Common myeloid progenitor, CD34-positive (primary cell): ENCODE results near the gene PAMR1.

ENCODE experiments used
- CTCF ChIA-PET: fragments of 350-600 bp; sonication (Branson Sonifier 250); formaldehyde crosslinking; loops from one replicate; lab custom pipeline; 2021; ENCODE audit warnings: antibody characterized with exemption; lab: Charles Lee
- POLR2A ChIA-PET: fragments of 350-600 bp; sonication (Branson Sonifier 250); formaldehyde crosslinking; loops from one replicate; lab custom pipeline; 2021; ENCODE audit warnings: antibody characterized with exemption; lab: Charles Lee
- DNase-seq, 3 donors: peaks; one replicate each; pipeline versions ENCODE4 v3.0.0 to v3.0.0-alpha.2; 2013
- H3K27ac ChIP-seq, 2 experiments: 1 replicate in 1 of 2; 2 replicates in 1 of 2; pipeline ENCODE4 v1.7.0; 2013; ENCODE audit warnings: inconsistent platforms in 2 of 2, low read length in 2 of 2, mild to moderate bottlenecking in 2 of 2, low read depth in 1 of 2, moderate library complexity in 1 of 2; ENCODE audit not compliant: severe bottlenecking in 2 of 2, insufficient read depth in 1 of 2, poor library complexity in 1 of 2
- H3K27me3 ChIP-seq, 5 experiments: replicated peaks in 2 of 5; 1 replicate in 3 of 5; 2 replicates in 2 of 5; pipeline versions ENCODE4 v1.6.1 to v1.7.0; 2013; ENCODE audit warnings: low read length in 4 of 5, mild to moderate bottlenecking in 2 of 5, moderate library complexity in 2 of 5, inconsistent platforms in 1 of 5; ENCODE audit not compliant: insufficient read depth in 5 of 5, control insufficient read depth in 4 of 5
- H3K36me3 ChIP-seq, 4 experiments: 1 replicate in 2 of 4; 2 replicates in 2 of 4; pipeline versions ENCODE4 v1.6.1 to v1.7.0; 2013; ENCODE audit warnings: low read length in 3 of 4, control low read depth in 1 of 4, mild to moderate bottlenecking in 1 of 4; ENCODE audit not compliant: control insufficient read depth in 4 of 4, insufficient read depth in 4 of 4
- H3K4me1 ChIP-seq, 4 experiments: 1 replicate in 3 of 4; 2 replicates in 1 of 4; pipeline versions ENCODE4 v1.6.1 to v1.7.1; 2013; ENCODE audit warnings: low read length in 3 of 4, mild to moderate bottlenecking in 3 of 4, control low read depth in 1 of 4, inconsistent platforms in 1 of 4, moderate library complexity in 1 of 4; ENCODE audit not compliant: control insufficient read depth in 4 of 4, insufficient read depth in 4 of 4; ENCODE audit errors: control extremely low read depth in 1 of 4
- H3K4me3 ChIP-seq, 7 experiments: 1 replicate in 4 of 7; 2 replicates in 3 of 7; pipeline versions ENCODE4 v1.5.1 to v1.7.0; 2013; ENCODE audit warnings: mild to moderate bottlenecking in 7 of 7, low read length in 6 of 7, moderate library complexity in 6 of 7, inconsistent platforms in 2 of 7, low read depth in 2 of 7, control low read depth in 1 of 7; ENCODE audit not compliant: insufficient read depth in 4 of 7, control insufficient read depth in 1 of 7; ENCODE audit errors: extremely low read depth in 1 of 7
- H3K9me3 ChIP-seq, 5 experiments: 1 replicate in 4 of 5; 2 replicates in 1 of 5; pipeline versions ENCODE4 v1.6.1 to v1.7.1; 2013; ENCODE audit warnings: low read length in 4 of 5, mild to moderate bottlenecking in 2 of 5, inconsistent platforms in 1 of 5, low read depth in 1 of 5, moderate library complexity in 1 of 5; ENCODE audit not compliant: control insufficient read depth in 4 of 5, insufficient read depth in 2 of 5; ENCODE audit errors: control extremely low read depth in 1 of 5
- WGBS: methylation state at CpG from one replicate; pipeline ENCODE4 v1.1.5; 2013; ENCODE audit not compliant: insufficient coverage; 5-methylcytosine and 5-hydroxymethylcytosine counted together

PAMR1 gene

DNA sequence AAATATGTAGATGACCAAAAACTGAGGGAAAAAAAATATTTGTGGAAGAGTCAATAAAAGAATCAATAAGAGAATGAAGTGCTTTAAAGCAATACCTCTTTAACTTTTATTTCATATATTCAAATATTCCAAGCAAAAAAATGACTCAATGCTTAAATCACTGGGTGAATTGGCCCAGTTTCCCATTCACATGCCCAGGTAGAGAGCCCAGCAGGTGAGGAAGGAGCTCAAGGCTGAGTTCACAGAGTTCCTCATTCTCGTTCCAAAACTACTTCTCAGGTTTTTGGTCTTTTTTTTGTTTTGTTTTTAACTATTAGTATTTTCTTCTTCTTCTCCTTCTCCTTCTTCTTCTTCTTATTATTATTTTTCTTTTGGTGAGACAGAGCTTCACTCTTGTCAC, 136.3 kb downstream of the PAMR1 start:
- POLR2A ChIA-PET, result no interaction called here
- Histone ChIP-seq H3K4me3 (no peak overlapping the region), H3K9me3 (peaks cover 0 to 3% (median 0%) of the 10 kb centered on the region in 5 experiments), H3K4me1 (peaks cover 0 to 8% (median 4%) of the 10 kb centered on the region in 4 experiments), H3K36me3 (no peaks in the 10 kb centered on the region), H3K27ac (no peak overlapping the region), H3K27me3 (peaks cover 0 to 3% (median 0%) of the 10 kb centered on the region in 5 experiments)
- WGBS, result no CpG with 5 or more reads among the region's 1 CpG
- no peak for DNase-seq
- CTCF ChIA-PET, result interaction anchor here (0.9 to 10.1 kb wide), 5 partner anchors 209 to 465 kb away, joined by 3 to 101 read pairs (median 3); no protein-coding TSS in a partner anchor

- no CpG with 5 or more reads among the region's 5 CpGs for WGBS
- Histone ChIP-seq H3K4me1 (peaks cover 0 to 8% (median 4%) of the 10 kb centered on the region in 4 experiments), H3K4me3 (no peak overlapping the region), H3K9me3 (peaks cover 0 to 3% (median 0%) of the 10 kb centered on the region in 5 experiments), H3K27me3 (peaks cover 0 to 3% (median 0%) of the 10 kb centered on the region in 5 experiments), H3K27ac (no peak overlapping the region), H3K36me3 (no peaks in the 10 kb centered on the region)
- DNase-seq, result no peak
- POLR2A ChIA-PET, result no interaction called here
- CTCF ChIA-PET, result interaction anchor here (0.9 to 10.1 kb wide), 4 partner anchors 24 to 547 kb away, joined by 3 to 101 read pairs (median 4); no protein-coding TSS in a partner anchor
Observed at GRCh38 chr11:35388061-35388460, 137.4 kb downstream of the PAMR1 start.

GRCh38 chr11:35387111-35387982, 138.1 kb downstream of the PAMR1 start:
- no peaks in the 10 kb centered on the region for H3K27me3 ChIP-seq
- no peak overlapping the region for H3K4me3 ChIP-seq
- DNase-seq, result peak; percentile 39 to 82 (median 72)
- H3K4me1 ChIP-seq, result peaks cover 0 to 8% (median 4%) of the 10 kb centered on the region in 4 experiments
- no peaks in the 10 kb centered on the region for H3K36me3 ChIP-seq
- 60% methylated on average over 1 of the region's 4 CpGs for WGBS
- H3K9me3 ChIP-seq, result peaks cover 0 to 3% (median 0%) of the 10 kb centered on the region in 5 experiments
- CTCF ChIA-PET, result interaction anchor here (1.0 to 10.1 kb wide), 4 partner anchors 23 to 800 kb away, joined by 4 to 101 read pairs (median 4); no protein-coding TSS in a partner anchor
- POLR2A ChIA-PET, result no interaction called here
- H3K27ac ChIP-seq, result no peak overlapping the region

GRCh38 chr11:35383953-35384352, 141.5 kb downstream of the PAMR1 start:
- H3K9me3 ChIP-seq, result peaks cover 0 to 3% (median 0%) of the 10 kb centered on the region in 5 experiments
- 100% methylated on average over 1 of the region's 5 CpGs for WGBS
- CTCF ChIA-PET, result interaction anchor here (2.1 kb wide), 1 partner anchor 16 kb away, joined by 8 read pairs; no protein-coding TSS in a partner anchor

More at GRCh38 chr11:35383953-35384352, 141.5 kb downstream of the PAMR1 start:
- no peaks in the 10 kb centered on the region for H3K36me3 ChIP-seq
- no peak overlapping the region for H3K27ac ChIP-seq
- no peaks in the 10 kb centered on the region for H3K27me3 ChIP-seq
- no peak overlapping the region for H3K4me3 ChIP-seq
- DNase-seq, result no peak
- POLR2A ChIA-PET, result no interaction called here
- H3K4me1 ChIP-seq, result no peaks in the 10 kb centered on the region
